ENCODE measurements around the gene SCARB2.
A peak's percentile ranks its signal among the peaks of the same experiment; 100 is the strongest.

SCARB2 gene

GRCh38 chr4:76238701-76239100, 25.1 kb upstream of the SCARB2 start:
- Mint-ChIP-seq H3K4me3 (no peak overlapping the region), H3K27ac (no peak overlapping the region), H3K4me1 (no peaks in the 10 kb centered on the region), H3K9me3 (peaks cover 3% of the 10 kb centered on the region), H3K36me3 (no peaks in the 10 kb centered on the region), H3K27me3 (peaks cover 11% of the 10 kb centered on the region)
- CTCF ChIA-PET, result no interaction called here
- no peak for DNase-seq

DNA sequence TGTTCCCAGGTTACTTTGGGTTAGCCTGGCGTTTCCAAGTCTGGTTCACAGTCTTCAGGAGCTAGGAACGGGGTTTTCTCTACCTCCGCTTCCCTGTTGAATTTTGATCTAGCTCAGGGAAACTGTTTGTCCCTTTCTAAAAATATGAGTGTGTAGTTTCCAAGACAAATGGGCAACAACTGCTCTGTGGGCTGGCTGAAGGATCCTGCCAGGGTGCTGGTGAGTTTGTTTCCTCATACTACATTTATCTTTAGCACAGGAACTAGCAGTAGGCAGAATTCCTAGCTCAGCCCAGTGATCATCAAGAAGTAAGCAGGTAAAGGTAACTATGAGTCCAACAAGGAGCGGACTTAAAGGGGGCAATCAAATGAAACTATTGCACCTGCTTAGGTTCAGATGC, 24.6 kb upstream of the SCARB2 start:
- H3K27ac Mint-ChIP-seq, result no peak overlapping the region
- no peaks in the 10 kb centered on the region for H3K36me3 Mint-ChIP-seq
- DNase-seq, result no peak
- peaks cover 11% of the 10 kb centered on the region for H3K27me3 Mint-ChIP-seq
- H3K4me1 Mint-ChIP-seq, result no peaks in the 10 kb centered on the region
- CTCF ChIA-PET, result no interaction called here
- H3K9me3 Mint-ChIP-seq, result peaks cover 3% of the 10 kb centered on the region
- H3K4me3 Mint-ChIP-seq, result no peak overlapping the region

DNA sequence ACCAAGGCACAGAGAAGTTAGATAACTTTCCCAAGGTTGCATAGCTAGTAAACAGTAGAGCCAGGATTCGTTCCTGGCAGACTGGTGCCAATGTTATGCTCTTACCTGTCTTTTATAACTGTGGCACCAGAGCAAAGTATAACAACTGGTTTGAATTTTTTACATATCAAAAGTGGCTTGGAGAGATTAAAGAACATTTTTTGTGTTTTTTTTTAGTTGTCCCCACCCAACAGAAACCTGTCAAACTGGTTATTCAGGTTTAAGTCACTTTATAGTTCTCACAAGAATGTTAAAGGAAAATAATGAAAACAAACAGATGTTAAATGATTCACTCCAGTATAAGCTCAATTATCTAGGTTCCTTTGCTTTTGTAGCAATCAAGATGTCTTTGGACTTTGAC, 22.3 kb upstream of the SCARB2 start:
- peaks cover 3% of the 10 kb centered on the region for H3K9me3 Mint-ChIP-seq
- CTCF ChIA-PET, result interaction anchor here (0.7 kb wide), 1 partner anchor 57 kb away, joined by 3 read pairs; no protein-coding TSS in a partner anchor
- no peak for DNase-seq
- H3K27ac Mint-ChIP-seq, result no peak overlapping the region
- H3K27me3 Mint-ChIP-seq, result peaks cover 7% of the 10 kb centered on the region
- no peaks in the 10 kb centered on the region for H3K36me3 Mint-ChIP-seq
- no peak overlapping the region for H3K4me3 Mint-ChIP-seq
- no peaks in the 10 kb centered on the region for H3K4me1 Mint-ChIP-seq

DNA sequence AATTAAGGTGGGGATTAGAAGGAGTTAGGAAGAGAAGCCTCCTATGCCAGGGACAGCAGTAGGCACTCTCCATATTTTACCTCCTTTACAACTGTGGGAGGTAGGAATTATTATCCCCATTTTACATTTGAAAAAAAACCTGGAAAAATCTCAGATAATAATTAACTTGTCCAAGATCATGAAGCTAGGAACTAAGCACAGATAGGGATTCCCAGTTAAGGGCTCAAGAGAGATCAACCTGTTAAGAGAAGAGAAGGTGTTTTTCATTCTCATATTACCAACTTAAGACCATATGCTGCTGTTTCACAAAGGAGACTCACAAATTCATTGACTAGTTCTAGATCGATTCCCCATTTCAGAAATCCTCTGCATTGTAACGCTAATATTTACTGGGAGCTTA, 21.8 kb upstream of the SCARB2 start:
- H3K4me1 Mint-ChIP-seq, result no peaks in the 10 kb centered on the region
- no peaks in the 10 kb centered on the region for H3K36me3 Mint-ChIP-seq
- H3K9me3 Mint-ChIP-seq, result peaks cover 2% of the 10 kb centered on the region
- peaks cover 4% of the 10 kb centered on the region for H3K27me3 Mint-ChIP-seq
- H3K27ac Mint-ChIP-seq, result no peak overlapping the region
- H3K4me3 Mint-ChIP-seq, result no peak overlapping the region
- CTCF ChIA-PET, result interaction anchor here (0.7 kb wide), 1 partner anchor 56 kb away, joined by 3 read pairs; no protein-coding TSS in a partner anchor
- no peak for DNase-seq

- Mint-ChIP-seq H3K27ac (no peak overlapping the region), H3K9me3 (peaks cover 2% of the 10 kb centered on the region), H3K4me1 (no peaks in the 10 kb centered on the region), H3K4me3 (no peak overlapping the region), H3K27me3 (peaks cover 4% of the 10 kb centered on the region), H3K36me3 (no peaks in the 10 kb centered on the region)
- CTCF ChIA-PET, result no interaction called here
- DNase-seq, result no peak
Measured at GRCh38 chr4:76234679-76235044, 21.0 kb upstream of the SCARB2 start.

- CTCF ChIA-PET, result interaction anchor here (0.6 kb wide), 1 partner anchor 79 kb away, joined by 3 read pairs; no protein-coding TSS in a partner anchor
- Mint-ChIP-seq H3K27me3 (peaks cover 4% of the 10 kb centered on the region), H3K9me3 (peaks cover 2% of the 10 kb centered on the region), H3K4me1 (no peaks in the 10 kb centered on the region), H3K27ac (no peak overlapping the region), H3K36me3 (no peaks in the 10 kb centered on the region), H3K4me3 (no peak overlapping the region)
- no peak for DNase-seq
Measured at GRCh38 chr4:76233967-76234678, 20.5 kb upstream of the SCARB2 start.

DNA sequence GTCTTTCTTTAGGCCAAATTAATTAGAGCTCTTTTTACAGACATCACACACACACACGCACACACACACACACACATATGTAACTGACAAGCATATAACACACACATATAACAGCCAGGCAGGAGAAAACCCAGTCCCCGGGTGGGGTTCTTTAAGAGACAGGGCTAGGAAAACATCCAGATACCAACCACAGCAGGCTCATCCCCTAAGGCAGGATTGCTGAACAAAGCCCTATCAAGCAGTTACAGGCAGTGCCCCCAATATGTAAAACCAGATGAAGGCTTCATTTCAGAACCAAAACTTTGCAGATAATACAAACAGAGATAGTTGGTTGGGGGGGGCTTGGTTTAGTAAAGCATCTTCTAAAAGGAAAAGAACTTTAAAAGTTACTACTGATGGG, 19.9 kb upstream of the SCARB2 start:
- H3K4me1 Mint-ChIP-seq, result no peaks in the 10 kb centered on the region
- H3K27me3 Mint-ChIP-seq, result peaks cover 4% of the 10 kb centered on the region
- no peaks in the 10 kb centered on the region for H3K36me3 Mint-ChIP-seq
- H3K9me3 Mint-ChIP-seq, result peaks cover 3% of the 10 kb centered on the region
- no peak for DNase-seq
- CTCF ChIA-PET, result interaction anchor here (0.6 kb wide), 1 partner anchor 79 kb away, joined by 3 read pairs; no protein-coding TSS in a partner anchor
- no peak overlapping the region for H3K4me3 Mint-ChIP-seq
- H3K27ac Mint-ChIP-seq, result no peak overlapping the region

DNA sequence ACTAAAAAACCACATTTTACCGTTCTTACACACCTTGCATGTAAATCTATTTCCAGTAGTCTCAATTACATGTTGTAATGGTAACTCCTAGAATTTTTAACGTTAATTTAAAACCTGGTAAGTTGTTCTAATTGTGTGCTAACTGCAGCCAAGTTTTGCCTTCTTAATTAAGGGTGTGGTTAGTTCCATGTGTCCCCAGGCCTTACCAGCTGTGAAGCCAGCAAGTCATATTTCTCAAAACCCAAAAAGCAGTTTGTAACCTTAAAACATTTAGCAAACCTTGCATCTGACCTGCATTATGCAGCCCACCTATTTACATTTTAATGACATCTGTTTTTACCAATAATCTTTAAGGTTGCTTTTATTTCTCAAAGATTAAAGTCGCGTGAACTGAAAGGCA, 19.5 kb upstream of the SCARB2 start:
- H3K27me3 Mint-ChIP-seq, result peaks cover 4% of the 10 kb centered on the region
- no peaks in the 10 kb centered on the region for H3K4me1 Mint-ChIP-seq
- no peak overlapping the region for H3K27ac Mint-ChIP-seq
- no peaks in the 10 kb centered on the region for H3K36me3 Mint-ChIP-seq
- CTCF ChIA-PET, result interaction anchor here (0.6 kb wide), 1 partner anchor 80 kb away, joined by 3 read pairs; no protein-coding TSS in a partner anchor
- peaks cover 4% of the 10 kb centered on the region for H3K9me3 Mint-ChIP-seq
- H3K4me3 Mint-ChIP-seq, result no peak overlapping the region
- DNase-seq, result no peak

- Mint-ChIP-seq H3K27me3 (peaks cover 4% of the 10 kb centered on the region), H3K4me3 (no peak overlapping the region), H3K9me3 (peaks cover 4% of the 10 kb centered on the region), H3K36me3 (no peaks in the 10 kb centered on the region), H3K4me1 (no peaks in the 10 kb centered on the region), H3K27ac (no peak overlapping the region)
- no peak for DNase-seq
- CTCF ChIA-PET, result no interaction called here
Measured at GRCh38 chr4:76232681-76233080, 19.1 kb upstream of the SCARB2 start.

- Mint-ChIP-seq H3K4me3 (no peak overlapping the region), H3K9me3 (peaks cover 2% of the 10 kb centered on the region), H3K4me1 (no peaks in the 10 kb centered on the region), H3K27me3 (peaks cover 4% of the 10 kb centered on the region), H3K36me3 (no peaks in the 10 kb centered on the region), H3K27ac (no peak overlapping the region)
- DNase-seq, result no peak
- CTCF ChIA-PET, result no interaction called here
Measured at GRCh38 chr4:76226418-76226817, 12.8 kb upstream of the SCARB2 start.

DNA sequence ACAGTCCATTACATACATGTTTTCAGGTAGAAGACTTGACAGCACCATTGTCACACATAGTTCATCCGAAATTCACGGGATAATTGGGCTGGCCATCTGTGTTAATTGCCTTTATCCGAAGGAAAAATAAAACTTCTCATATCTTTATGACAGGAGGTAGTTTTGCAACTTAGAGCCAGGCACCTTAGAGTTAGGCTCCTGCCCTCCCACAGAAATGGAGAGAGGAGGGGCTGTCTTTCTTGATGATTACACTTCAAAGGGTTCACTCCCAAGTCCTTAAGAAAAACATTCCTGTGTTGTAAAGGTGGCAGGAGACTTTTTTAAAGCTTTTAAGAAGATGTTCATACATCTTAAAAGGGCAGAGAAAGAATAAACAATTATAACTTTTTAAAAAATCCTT, 10.5 kb upstream of the SCARB2 start:
- CTCF ChIA-PET, result no interaction called here
- peaks cover 8% of the 10 kb centered on the region for H3K27me3 Mint-ChIP-seq
- H3K36me3 Mint-ChIP-seq, result no peaks in the 10 kb centered on the region

GRCh38 chr4:76219299-76220055, 5.9 kb upstream of the SCARB2 start:
- Mint-ChIP-seq H3K4me1 (peaks cover 11% of the 10 kb centered on the region), H3K36me3 (no peaks in the 10 kb centered on the region), H3K9me3 (no peaks in the 10 kb centered on the region), H3K27me3 (peaks cover 27% of the 10 kb centered on the region), H3K4me3 (no peak overlapping the region), H3K27ac (peak overlapping the region; percentile 6)
- no peak for DNase-seq
- CTCF ChIA-PET, result no interaction called here

More for the DNA sequence above, 10.5 kb upstream of the SCARB2 start:
- H3K9me3 Mint-ChIP-seq, result peaks cover 2% of the 10 kb centered on the region
- no peak overlapping the region for H3K27ac Mint-ChIP-seq
- no peaks in the 10 kb centered on the region for H3K4me1 Mint-ChIP-seq
- no peak overlapping the region for H3K4me3 Mint-ChIP-seq
- no peak for DNase-seq

GRCh38 chr4:76216975-76217814, 3.6 kb upstream of the SCARB2 start:
- CTCF ChIA-PET, result interaction anchor here (0.8 to 1.1 kb wide), 3 partner anchors 34 to 221 kb away, joined by 3 read pairs; no protein-coding TSS in a partner anchor
- peaks cover 29% of the 10 kb centered on the region for H3K4me1 Mint-ChIP-seq
- H3K27me3 Mint-ChIP-seq, result peaks cover 32% of the 10 kb centered on the region
- no peak overlapping the region for H3K4me3 Mint-ChIP-seq
- no peak for DNase-seq
- no peaks in the 10 kb centered on the region for H3K36me3 Mint-ChIP-seq
- H3K9me3 Mint-ChIP-seq, result no peaks in the 10 kb centered on the region
- H3K27ac Mint-ChIP-seq, result no peak overlapping the region

- no peaks in the 10 kb centered on the region for H3K9me3 Mint-ChIP-seq
- no peak overlapping the region for H3K4me3 Mint-ChIP-seq
- CTCF ChIA-PET, result interaction anchor here (0.8 to 1.1 kb wide), 3 partner anchors 34 to 220 kb away, joined by 3 read pairs; no protein-coding TSS in a partner anchor
- H3K27me3 Mint-ChIP-seq, result peaks cover 32% of the 10 kb centered on the region
- H3K4me1 Mint-ChIP-seq, result peaks cover 34% of the 10 kb centered on the region
- no peak overlapping the region for H3K27ac Mint-ChIP-seq
- H3K36me3 Mint-ChIP-seq, result no peaks in the 10 kb centered on the region
- DNase-seq, result no peak
Measured at GRCh38 chr4:76216524-76216923, 2.9 kb upstream of the SCARB2 start.
